PC-9 (cell line): Measurements from ENCODE around the gene COLGALT1. TPM values are rescaled to one million over a fixed set of nuclear protein-coding genes. Genes with fewer than 3 reads are reported as not detected.

Source experiments
- BruUV-seq: library from RNA; stranded (reverse); fragments of 400-500 nt; replicated peaks from 2 replicates; lab custom pipeline; 2021; lab: Mats Ljungman, UMichigan
- CTCF ChIA-PET: fragments of 300-600 bp; sonication (Branson Sonifier 250); formaldehyde crosslinking; loops from one replicate; lab custom pipeline; 2022; ENCODE audit warnings: antibody characterized with exemption; lab: Charles Lee
- POLR2A ChIA-PET: fragments of 300-600 bp; sonication (Branson Sonifier 250); formaldehyde crosslinking; loops from one replicate; lab custom pipeline; 2022; ENCODE audit warnings: antibody characterized with exemption; ENCODE audit not compliant: unreplicated experiment; lab: Charles Lee
- DNase-seq, 2 experiments: peaks; one replicate each; pipeline versions ENCODE4 v3.0.0 to v3.0.0-alpha.2; 2015 to 2022; ENCODE audit warnings: mixed read lengths in 1 of 2
- H2AFZ ChIP-seq: fragments of 200-600 bp; sonication (generic); 2 replicates; pipeline ENCODE4 v1.8.1; 2017; ENCODE audit warnings: antibody characterized with exemption
- H3F3A ChIP-seq: fragments of 200-600 bp; sonication (generic); 2 replicates; pipeline ENCODE4 v1.8.1; 2017; ENCODE audit warnings: antibody characterized with exemption, mild to moderate bottlenecking, low read depth; ENCODE audit not compliant: insufficient read depth
- H3K27ac ChIP-seq: fragments of 200-600 bp; sonication (generic); 2 replicates; pipeline ENCODE4 v1.6.1; 2016; ENCODE audit warnings: mixed run types
- H3K27me3 ChIP-seq: fragments of 200-600 bp; sonication (generic); 2 replicates; pipeline ENCODE4 v1.6.1; 2016; ENCODE audit warnings: low read depth, mixed run types; ENCODE audit not compliant: insufficient read depth
- H3K36me3 ChIP-seq: fragments of 200-600 bp; sonication (generic); 2 replicates; pipeline ENCODE4 v1.6.1; 2016; ENCODE audit warnings: low read depth, mixed run types
- H3K4me1 ChIP-seq: fragments of 200-600 bp; sonication (generic); replicated peaks from 2 replicates; pipeline ENCODE4 v1.6.1; 2016; ENCODE audit warnings: mixed run types; ENCODE audit not compliant: insufficient read depth
- H3K4me2 ChIP-seq: fragments of 200-600 bp; sonication (generic); 2 replicates; pipeline ENCODE4 v1.6.1; 2017; ENCODE audit warnings: mixed run types
- H3K4me3 ChIP-seq: fragments of 200-600 bp; sonication (generic); 2 replicates; pipeline ENCODE4 v1.6.1; 2016; ENCODE audit warnings: mixed run types
- H3K79me2 ChIP-seq: fragments of 200-600 bp; sonication (generic); 2 replicates; pipeline ENCODE4 v1.6.1; 2017; ENCODE audit warnings: low read depth, mixed run types
- H3K9me2 ChIP-seq: fragments of 200-600 bp; sonication (generic); 2 replicates; pipeline ENCODE4 v1.8.1; 2017; ENCODE audit warnings: mild to moderate bottlenecking; ENCODE audit not compliant: insufficient read depth
- H3K9me3 ChIP-seq: fragments of 200-600 bp; sonication (generic); 2 replicates; pipeline ENCODE4 v1.8.1; 2016; ENCODE audit warnings: low read depth; ENCODE audit not compliant: insufficient read depth
- H4K20me1 ChIP-seq: fragments of 200-600 bp; sonication (generic); 2 replicates; pipeline ENCODE4 v1.8.1; 2017; ENCODE audit not compliant: insufficient read depth
- EZH2 ChIP-seq: fragments of 200-600 bp; sonication (generic); IDR thresholded peaks from 2 replicates; pipeline ENCODE4 v1.8.0; 2017; ENCODE audit warnings: antibody characterized with exemption, low read depth
- intact Hi-C: fragments of 100-400 bp; cut with micrococcal nuclease; formaldehyde crosslinking; loops from one replicate; pipeline ENCODE4 v1.10.0; 2022; ENCODE audit not compliant: unreplicated experiment
- total RNA-seq: library from RNA; stranded (reverse); gene quantifications from 2 replicates; pipeline ENCODE4 v1.2.3, GENCODE V29; 2021
- TF ChIP-seq, protein P1 (sequence below): fragments of 200-600 bp; sonication (generic); conservative IDR thresholded peaks from 2 replicates; pipeline ENCODE4 v1.6.1; 2017; ENCODE audit warnings: mixed run types, antibody characterized with exemption, mild to moderate bottlenecking, moderate library complexity

Gene COLGALT1
- total RNA-seq, 1 experiment from 2014 or later = 88.8 TPM

DNA sequence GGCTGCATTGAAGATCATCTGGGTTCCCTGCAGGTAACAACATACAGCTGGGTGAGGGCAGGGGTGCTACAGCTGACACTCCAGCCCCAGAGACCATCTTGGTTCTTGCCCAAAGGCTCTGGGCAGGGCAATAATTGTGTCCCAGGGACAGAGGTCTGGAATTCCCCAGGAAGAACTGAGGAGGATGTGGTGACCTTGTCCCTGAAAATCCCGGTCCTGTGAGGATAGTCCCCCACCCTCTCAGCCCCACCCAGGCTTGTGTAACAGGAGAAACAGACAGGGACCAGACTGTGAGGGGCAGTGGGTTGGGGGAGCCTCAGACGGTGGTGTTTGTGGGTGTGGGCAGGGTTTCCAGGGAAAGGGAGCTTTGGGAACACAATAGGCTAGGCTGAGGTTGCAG, 63.5 kb downstream of the COLGALT1 start:
- no peak for TF ChIP-seq EZH2
- TF ChIP-seq, protein P1, sequence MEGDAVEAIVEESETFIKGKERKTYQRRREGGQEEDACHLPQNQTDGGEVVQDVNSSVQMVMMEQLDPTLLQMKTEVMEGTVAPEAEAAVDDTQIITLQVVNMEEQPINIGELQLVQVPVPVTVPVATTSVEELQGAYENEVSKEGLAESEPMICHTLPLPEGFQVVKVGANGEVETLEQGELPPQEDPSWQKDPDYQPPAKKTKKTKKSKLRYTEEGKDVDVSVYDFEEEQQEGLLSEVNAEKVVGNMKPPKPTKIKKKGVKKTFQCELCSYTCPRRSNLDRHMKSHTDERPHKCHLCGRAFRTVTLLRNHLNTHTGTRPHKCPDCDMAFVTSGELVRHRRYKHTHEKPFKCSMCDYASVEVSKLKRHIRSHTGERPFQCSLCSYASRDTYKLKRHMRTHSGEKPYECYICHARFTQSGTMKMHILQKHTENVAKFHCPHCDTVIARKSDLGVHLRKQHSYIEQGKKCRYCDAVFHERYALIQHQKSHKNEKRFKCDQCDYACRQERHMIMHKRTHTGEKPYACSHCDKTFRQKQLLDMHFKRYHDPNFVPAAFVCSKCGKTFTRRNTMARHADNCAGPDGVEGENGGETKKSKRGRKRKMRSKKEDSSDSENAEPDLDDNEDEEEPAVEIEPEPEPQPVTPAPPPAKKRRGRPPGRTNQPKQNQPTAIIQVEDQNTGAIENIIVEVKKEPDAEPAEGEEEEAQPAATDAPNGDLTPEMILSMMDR = no peak
- H2AFZ ChIP-seq = no peak overlapping the region
- H3K27ac ChIP-seq = no peak overlapping the region
- H3K4me1 ChIP-seq = no peaks in the 10 kb centered on the region
- intact Hi-C loops = no loop called here
- no TSS peak for BruUV-seq
- no peak for DNase-seq
- no peaks in the 10 kb centered on the region for H4K20me1 ChIP-seq
- H3K4me3 ChIP-seq = no peak overlapping the region
- peaks cover 14% of the 10 kb centered on the region; the same call in 1 of the 2 replicates for H3K27me3 ChIP-seq
- H3K36me3 ChIP-seq = no peaks in the 10 kb centered on the region
- H3K79me2 ChIP-seq = no peaks in the 10 kb centered on the region
- no peaks in the 10 kb centered on the region for H3K9me2 ChIP-seq
- no peaks in the 10 kb centered on the region for H3K9me3 ChIP-seq
- no peaks in the 10 kb centered on the region for H3F3A ChIP-seq
- ChIA-PET CTCF (no interaction called here), POLR2A (no interaction called here)
- no peak overlapping the region for H3K4me2 ChIP-seq

DNA sequence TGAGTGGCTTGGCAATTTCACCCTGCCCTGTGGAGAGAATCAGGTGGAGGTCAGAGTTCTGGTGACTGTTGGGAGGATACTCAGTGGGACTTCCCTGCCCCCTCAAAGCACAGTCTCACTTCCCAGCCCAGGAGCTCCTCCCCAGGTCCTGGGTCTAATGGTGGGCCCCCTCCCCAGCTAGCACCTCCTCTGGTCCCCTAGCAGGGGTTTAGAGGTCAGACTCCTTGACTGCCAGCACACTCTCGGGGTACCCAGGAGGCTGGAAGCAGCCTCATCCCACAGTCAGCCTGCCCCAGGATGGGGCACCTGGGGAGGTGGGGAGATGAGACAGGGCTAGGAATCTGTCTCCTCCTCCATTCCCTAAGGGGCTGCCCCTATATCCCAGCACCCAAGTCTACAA, 65.2 kb downstream of the COLGALT1 start:
- POLR2A ChIA-PET = no interaction called here
- intact Hi-C loops = no loop called here
- DNase-seq = no peak

DNA sequence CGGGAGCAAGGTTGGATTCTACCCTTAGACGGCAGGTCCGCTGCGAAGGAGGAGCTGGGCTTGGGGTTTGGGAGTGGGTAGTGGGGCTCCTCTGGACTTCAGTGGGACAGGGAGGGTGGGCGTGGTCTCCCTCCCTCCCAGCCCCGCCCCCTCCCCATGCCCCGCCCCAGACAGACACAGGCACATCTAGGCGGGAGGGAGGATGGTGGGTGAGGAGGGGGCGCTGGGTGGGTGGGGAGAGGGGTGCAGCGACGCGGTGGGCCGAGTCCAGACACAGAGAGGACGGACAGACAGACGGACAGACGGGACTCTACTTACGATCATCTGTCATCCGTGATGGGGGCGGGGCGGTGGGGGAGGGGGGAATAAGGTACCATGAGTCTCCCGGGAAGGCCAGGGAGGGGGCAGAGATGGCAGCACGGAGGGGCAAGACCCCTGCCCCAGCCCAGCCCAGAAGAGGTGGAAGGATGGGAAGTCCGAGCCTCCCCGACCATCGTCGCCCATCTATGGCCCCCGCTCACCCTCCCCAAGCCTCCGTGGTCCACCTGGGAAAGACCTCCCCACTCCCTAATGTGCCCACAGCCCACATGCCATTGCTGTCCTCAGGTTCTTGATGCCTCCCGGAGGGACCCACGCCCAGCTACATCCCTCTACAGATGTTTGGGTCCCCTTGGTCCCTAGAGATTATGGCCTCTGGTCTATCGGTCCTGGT, 67.9 kb downstream of the COLGALT1 start:
- peaks cover 13% of the 10 kb centered on the region for H3K27me3 ChIP-seq
- H3F3A ChIP-seq = no peaks in the 10 kb centered on the region
- BruUV-seq = no TSS peak
- no peak overlapping the region for H3K4me2 ChIP-seq
- CTCF ChIA-PET = interaction anchor here (0.6 kb wide), 1 partner anchor 13 kb away, joined by 3 read pairs; no protein-coding TSS in a partner anchor
- H3K9me3 ChIP-seq = no peaks in the 10 kb centered on the region
- no peak overlapping the region for H3K4me3 ChIP-seq
- no peak for DNase-seq
- no peaks in the 10 kb centered on the region for H4K20me1 ChIP-seq
- intact Hi-C loops = no loop called here
- POLR2A ChIA-PET = no interaction called here
- TF ChIP-seq, protein P1 = no peak
- no peak for TF ChIP-seq EZH2
- no peaks in the 10 kb centered on the region for H3K9me2 ChIP-seq
- H3K79me2 ChIP-seq = no peaks in the 10 kb centered on the region
- H3K36me3 ChIP-seq = no peaks in the 10 kb centered on the region
- H2AFZ ChIP-seq = no peak overlapping the region
- H3K27ac ChIP-seq = no peak overlapping the region
- H3K4me1 ChIP-seq = no peaks in the 10 kb centered on the region

More for the DNA sequence above, 65.2 kb downstream of the COLGALT1 start:
- Histone ChIP-seq H3K27ac (no peak overlapping the region), H3K27me3 (peaks cover 12% of the 10 kb centered on the region; the same call in 1 of the 2 replicates), H3K4me2 (no peak overlapping the region), H3K4me1 (no peaks in the 10 kb centered on the region), H3K36me3 (no peaks in the 10 kb centered on the region), H3F3A (no peaks in the 10 kb centered on the region), H4K20me1 (no peaks in the 10 kb centered on the region), H3K79me2 (no peaks in the 10 kb centered on the region), H3K9me2 (no peaks in the 10 kb centered on the region), H3K9me3 (no peaks in the 10 kb centered on the region), H3K4me3 (no peak overlapping the region), H2AFZ (no peak overlapping the region)
- TF ChIP-seq, protein P1 = no peak
- TF ChIP-seq EZH2 = no peak
- no TSS peak for BruUV-seq
- CTCF ChIA-PET = interaction anchor here (0.6 kb wide), 1 partner anchor 126 kb away, joined by 3 read pairs; no protein-coding TSS in a partner anchor
